22Rv1 (cell line): ENCODE data around the gene SIRPG.

Source experiments
- ZFX ChIP-seq: fragments of 450-650 bp; IDR thresholded peaks from 2 replicates; pipeline ENCODE4 v1.6.1; 2017; ENCODE audit warnings: antibody characterized with exemption, borderline replicate concordance
- TF ChIP-seq, protein P1 (sequence below): fragments of 450-650 bp; IDR thresholded peaks from 2 replicates; pipeline ENCODE4 v1.5.1; 2017; ENCODE audit warnings: mild to moderate bottlenecking

- TF ChIP-seq, protein P1, sequence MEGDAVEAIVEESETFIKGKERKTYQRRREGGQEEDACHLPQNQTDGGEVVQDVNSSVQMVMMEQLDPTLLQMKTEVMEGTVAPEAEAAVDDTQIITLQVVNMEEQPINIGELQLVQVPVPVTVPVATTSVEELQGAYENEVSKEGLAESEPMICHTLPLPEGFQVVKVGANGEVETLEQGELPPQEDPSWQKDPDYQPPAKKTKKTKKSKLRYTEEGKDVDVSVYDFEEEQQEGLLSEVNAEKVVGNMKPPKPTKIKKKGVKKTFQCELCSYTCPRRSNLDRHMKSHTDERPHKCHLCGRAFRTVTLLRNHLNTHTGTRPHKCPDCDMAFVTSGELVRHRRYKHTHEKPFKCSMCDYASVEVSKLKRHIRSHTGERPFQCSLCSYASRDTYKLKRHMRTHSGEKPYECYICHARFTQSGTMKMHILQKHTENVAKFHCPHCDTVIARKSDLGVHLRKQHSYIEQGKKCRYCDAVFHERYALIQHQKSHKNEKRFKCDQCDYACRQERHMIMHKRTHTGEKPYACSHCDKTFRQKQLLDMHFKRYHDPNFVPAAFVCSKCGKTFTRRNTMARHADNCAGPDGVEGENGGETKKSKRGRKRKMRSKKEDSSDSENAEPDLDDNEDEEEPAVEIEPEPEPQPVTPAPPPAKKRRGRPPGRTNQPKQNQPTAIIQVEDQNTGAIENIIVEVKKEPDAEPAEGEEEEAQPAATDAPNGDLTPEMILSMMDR = no peak
- TF ChIP-seq ZFX = no peak
These were observed 40.6 kb downstream of the SIRPG start for GRCh38 chr20:1616858-1617434.
